ENCODE data around the gene GCGR.

Gene GCGR

GRCh38 chr17:81812571-81813370, 8.8 kb downstream of the GCGR start:
- no peak for DNase-seq

GRCh38 chr17:81813371-81813684, 9.4 kb downstream of the GCGR start:
- DNase-seq = no peak

- DNase-seq = no peak
Observed at GRCh38 chr17:81813861-81814683, 10.1 kb downstream of the GCGR start.

- DNase-seq = no peak
Observed at GRCh38 chr17:81814748-81815645, 11.0 kb downstream of the GCGR start.

- DNase-seq = no peak
Observed at GRCh38 chr17:81815646-81815986, 11.7 kb downstream of the GCGR start.

GRCh38 chr17:81817758-81818147, 13.8 kb downstream of the GCGR start:
- DNase-seq = no peak

- DNase-seq = no peak
Observed at GRCh38 chr17:81819708-81820107, 15.8 kb downstream of the GCGR start.

GRCh38 chr17:81821147-81821546, 17.2 kb downstream of the GCGR start:
- DNase-seq = no peak

GRCh38 chr17:81821603-81822311, 17.8 kb downstream of the GCGR start:
- DNase-seq = peak; percentile 31

- DNase-seq = no peak
Observed at GRCh38 chr17:81822312-81822637, 18.3 kb downstream of the GCGR start.

- DNase-seq = no peak
Observed at GRCh38 chr17:81822996-81823819, 19.3 kb downstream of the GCGR start.

GRCh38 chr17:81823820-81824550, 20.0 kb downstream of the GCGR start:
- DNase-seq = no peak

GRCh38 chr17:81824595-81824994, 20.6 kb downstream of the GCGR start:
- DNase-seq = no peak

- no peak for DNase-seq
Observed at GRCh38 chr17:81825841-81826466, 22.0 kb downstream of the GCGR start.

- no peak for DNase-seq
Observed at GRCh38 chr17:81828656-81829055, 24.7 kb downstream of the GCGR start.

GRCh38 chr17:81829858-81830257, 25.9 kb downstream of the GCGR start:
- no peak for DNase-seq

- no peak for DNase-seq
Observed at GRCh38 chr17:81831563-81831956, 27.6 kb downstream of the GCGR start.

- no peak for DNase-seq
Observed at GRCh38 chr17:81831957-81832607, 28.1 kb downstream of the GCGR start.

- no peak for DNase-seq
Observed at GRCh38 chr17:81832608-81833159, 28.7 kb downstream of the GCGR start.

Measured in NCI-H2029 treated with DMSO at 0.1 percent for 48 hours (cell line).